Epithelial cell of proximal tubule (primary cell): Measurements from ENCODE around the gene PLXNB2. TPM values are rescaled to one million over a fixed set of nuclear protein-coding genes. Genes with fewer than 3 reads are reported as not detected.

Experiments
- DNase-seq: peaks from one replicate; pipeline ENCODE4 v3.0.0-alpha.2; 2011; ENCODE audit warnings: low read depth
- H3K4me3 ChIP-seq: 2 replicates; pipeline ENCODE4 v1.5.1; 2011; ENCODE audit warnings: low read depth, mild to moderate bottlenecking, low read length
- CTCF ChIP-seq: conservative IDR thresholded peaks from 2 replicates; pipeline ENCODE4 v1.5.1; 2012; ENCODE audit warnings: low read depth, mild to moderate bottlenecking, low read length
- total RNA-seq: library from RNA; depleted of rRNA; stranded (reverse); fragments of >200 nt; gene quantifications from 2 replicates; pipeline ENCODE4 v1.2.3, GENCODE V29; 2015

Gene PLXNB2
- total RNA-seq, 1 donor from 2014 or later: 177 TPM

- no peak for DNase-seq
- TF ChIP-seq CTCF: no peak
- H3K4me3 ChIP-seq: no peak overlapping the region
Measured at GRCh38 chr22:50296658-50297490, 10.6 kb downstream of the PLXNB2 start.

- no peak for TF ChIP-seq CTCF
- DNase-seq: no peak
- H3K4me3 ChIP-seq: no peak overlapping the region
Measured at GRCh38 chr22:50294319-50294656, 13.2 kb downstream of the PLXNB2 start.

- peak overlapping the region; percentile 48 for H3K4me3 ChIP-seq
- no peak for TF ChIP-seq CTCF
- no peak for DNase-seq
Measured at GRCh38 chr22:50293441-50294318, 13.8 kb downstream of the PLXNB2 start.

GRCh38 chr22:50292643-50293440 is 14.6 kb downstream of the PLXNB2 start:
- no peak for DNase-seq
- TF ChIP-seq CTCF: no peak
- peak overlapping the region; percentile 48 for H3K4me3 ChIP-seq

GRCh38 chr22:50289942-50290630 is 17.4 kb downstream of the PLXNB2 start:
- no peak overlapping the region for H3K4me3 ChIP-seq
- no peak for TF ChIP-seq CTCF
- no peak for DNase-seq
